NB4 (cell line): Measurements from ENCODE around the gene GID8.

Experiments
- DNase-seq: peaks from one replicate; pipeline ENCODE4 v3.0.0; 2010; ENCODE audit warnings: low read depth
- H3K4me3 ChIP-seq: one replicate; pipeline ENCODE4 v1.5.1; 2011; ENCODE audit warnings: mild to moderate bottlenecking, low read depth, low read length, moderate library complexity
- MYC ChIP-seq: IDR thresholded peaks from 2 replicates; pipeline ENCODE4 v1.6.1; 2011; ENCODE audit warnings: low read depth, low read length
- POLR2A ChIP-seq: IDR thresholded peaks from 2 replicates; pipeline ENCODE4 v1.6.1; 2011; ENCODE audit warnings: mild to moderate bottlenecking; ENCODE audit not compliant: insufficient read length; ENCODE audit errors: extremely low read depth
- TF ChIP-seq, protein P1 (sequence below): IDR thresholded peaks from 2 replicates; pipeline ENCODE4 v1.6.1; 2011; ENCODE audit warnings: low read depth, low read length
- TF ChIP-seq, protein P2 (sequence below): IDR thresholded peaks from one replicate; pipeline ENCODE4 v1.5.1; 2012; ENCODE audit warnings: low read depth, low read length

The GID8 gene

DNA sequence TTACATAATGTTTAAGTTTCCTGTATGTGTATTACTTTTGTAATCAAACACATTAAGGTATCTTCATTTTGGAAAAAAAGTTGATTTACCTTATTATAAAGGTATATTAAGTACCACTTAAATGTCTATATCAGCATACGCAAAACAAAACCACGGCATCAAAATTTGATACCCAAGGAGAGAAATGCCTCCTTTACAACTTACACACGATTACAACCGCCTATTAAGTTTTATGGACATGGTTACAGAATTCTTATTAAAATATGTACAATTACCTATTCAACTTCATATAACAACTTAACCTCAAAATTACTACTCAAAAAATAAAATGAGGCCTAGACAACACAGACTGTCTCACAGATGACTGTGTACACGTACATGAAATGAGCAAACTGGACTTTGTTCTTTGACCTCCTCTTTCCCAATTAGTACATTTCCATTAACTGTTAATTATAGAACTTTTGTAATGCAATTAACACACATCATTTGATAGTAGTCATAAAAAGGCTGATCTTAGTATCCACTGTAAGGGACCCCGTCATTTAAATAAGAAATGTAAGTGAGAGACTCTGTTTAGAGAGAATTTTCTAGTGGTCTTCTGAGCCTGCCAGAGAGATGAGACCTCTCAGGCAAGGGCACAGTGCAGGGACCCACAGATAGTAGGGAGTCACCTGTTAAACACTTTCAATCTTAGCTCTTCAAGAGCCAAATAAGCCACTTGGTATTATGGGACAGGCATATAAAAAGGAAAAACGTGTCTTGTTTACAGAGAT, 14.1 kb upstream of the GID8 start:
- H3K4me3 ChIP-seq: peak overlapping the region; percentile 79
- no peak for DNase-seq
- TF ChIP-seq, protein P1, sequence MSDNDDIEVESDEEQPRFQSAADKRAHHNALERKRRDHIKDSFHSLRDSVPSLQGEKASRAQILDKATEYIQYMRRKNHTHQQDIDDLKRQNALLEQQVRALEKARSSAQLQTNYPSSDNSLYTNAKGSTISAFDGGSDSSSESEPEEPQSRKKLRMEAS: no peak
- TF ChIP-seq POLR2A: no peak
- TF ChIP-seq, protein P2, sequence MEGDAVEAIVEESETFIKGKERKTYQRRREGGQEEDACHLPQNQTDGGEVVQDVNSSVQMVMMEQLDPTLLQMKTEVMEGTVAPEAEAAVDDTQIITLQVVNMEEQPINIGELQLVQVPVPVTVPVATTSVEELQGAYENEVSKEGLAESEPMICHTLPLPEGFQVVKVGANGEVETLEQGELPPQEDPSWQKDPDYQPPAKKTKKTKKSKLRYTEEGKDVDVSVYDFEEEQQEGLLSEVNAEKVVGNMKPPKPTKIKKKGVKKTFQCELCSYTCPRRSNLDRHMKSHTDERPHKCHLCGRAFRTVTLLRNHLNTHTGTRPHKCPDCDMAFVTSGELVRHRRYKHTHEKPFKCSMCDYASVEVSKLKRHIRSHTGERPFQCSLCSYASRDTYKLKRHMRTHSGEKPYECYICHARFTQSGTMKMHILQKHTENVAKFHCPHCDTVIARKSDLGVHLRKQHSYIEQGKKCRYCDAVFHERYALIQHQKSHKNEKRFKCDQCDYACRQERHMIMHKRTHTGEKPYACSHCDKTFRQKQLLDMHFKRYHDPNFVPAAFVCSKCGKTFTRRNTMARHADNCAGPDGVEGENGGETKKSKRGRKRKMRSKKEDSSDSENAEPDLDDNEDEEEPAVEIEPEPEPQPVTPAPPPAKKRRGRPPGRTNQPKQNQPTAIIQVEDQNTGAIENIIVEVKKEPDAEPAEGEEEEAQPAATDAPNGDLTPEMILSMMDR: no peak
- TF ChIP-seq MYC: no peak

DNA sequence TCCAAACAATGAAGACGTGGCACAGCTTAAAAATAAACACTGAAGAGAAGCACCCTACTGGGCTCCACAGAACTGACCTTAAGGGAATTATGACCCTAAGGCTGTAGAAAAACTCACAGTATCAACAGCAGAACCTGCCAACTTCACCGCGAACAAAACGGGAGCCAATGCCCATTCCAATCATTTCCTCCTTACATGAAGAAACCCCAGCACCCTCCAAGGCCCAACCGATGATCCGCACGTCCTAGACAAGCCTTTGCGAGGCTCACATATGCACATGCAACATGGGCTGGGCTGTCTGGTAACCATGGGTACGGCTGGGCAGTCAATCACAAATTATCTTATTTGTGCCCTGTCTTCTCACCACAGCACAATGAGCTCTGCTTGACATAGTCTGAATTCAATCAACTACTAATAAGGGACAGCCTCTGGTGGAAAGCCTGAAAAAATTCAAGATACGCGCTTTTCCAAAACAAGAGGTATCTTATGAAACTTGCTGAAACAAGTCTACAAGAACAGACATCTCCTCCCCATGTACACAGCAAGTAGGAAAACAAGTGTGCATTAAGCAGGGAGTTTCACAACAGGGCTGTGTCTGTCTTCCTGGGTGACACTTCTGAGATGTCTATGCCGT, 13.4 kb upstream of the GID8 start:
- peak; percentile 51 for DNase-seq
- no peak for TF ChIP-seq POLR2A
- no peak for TF ChIP-seq MYC
- TF ChIP-seq, protein P2: no peak
- TF ChIP-seq, protein P1: no peak
- peak overlapping the region; percentile 79 for H3K4me3 ChIP-seq

DNA sequence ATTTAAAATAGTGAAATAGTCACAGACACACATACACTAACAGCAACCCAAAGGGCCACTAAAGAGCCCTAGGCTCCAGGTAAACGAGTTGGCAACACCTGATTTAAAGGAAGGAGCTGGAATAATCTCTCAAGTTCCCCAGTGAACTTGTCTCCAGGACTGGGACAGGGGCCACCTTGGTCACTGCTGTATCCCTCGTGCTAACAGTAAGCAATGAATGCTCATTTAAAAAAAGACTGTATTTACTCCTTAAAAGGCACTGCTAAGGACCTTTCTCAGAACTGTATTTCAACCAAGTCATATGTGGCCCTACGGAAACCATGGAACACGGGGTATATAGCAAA, 12.9 kb upstream of the GID8 start:
- TF ChIP-seq, protein P1: no peak
- TF ChIP-seq POLR2A (no peak), MYC (no peak)
- TF ChIP-seq, protein P2: no peak
- no peak for DNase-seq
- H3K4me3 ChIP-seq: peak overlapping the region; percentile 79

DNA sequence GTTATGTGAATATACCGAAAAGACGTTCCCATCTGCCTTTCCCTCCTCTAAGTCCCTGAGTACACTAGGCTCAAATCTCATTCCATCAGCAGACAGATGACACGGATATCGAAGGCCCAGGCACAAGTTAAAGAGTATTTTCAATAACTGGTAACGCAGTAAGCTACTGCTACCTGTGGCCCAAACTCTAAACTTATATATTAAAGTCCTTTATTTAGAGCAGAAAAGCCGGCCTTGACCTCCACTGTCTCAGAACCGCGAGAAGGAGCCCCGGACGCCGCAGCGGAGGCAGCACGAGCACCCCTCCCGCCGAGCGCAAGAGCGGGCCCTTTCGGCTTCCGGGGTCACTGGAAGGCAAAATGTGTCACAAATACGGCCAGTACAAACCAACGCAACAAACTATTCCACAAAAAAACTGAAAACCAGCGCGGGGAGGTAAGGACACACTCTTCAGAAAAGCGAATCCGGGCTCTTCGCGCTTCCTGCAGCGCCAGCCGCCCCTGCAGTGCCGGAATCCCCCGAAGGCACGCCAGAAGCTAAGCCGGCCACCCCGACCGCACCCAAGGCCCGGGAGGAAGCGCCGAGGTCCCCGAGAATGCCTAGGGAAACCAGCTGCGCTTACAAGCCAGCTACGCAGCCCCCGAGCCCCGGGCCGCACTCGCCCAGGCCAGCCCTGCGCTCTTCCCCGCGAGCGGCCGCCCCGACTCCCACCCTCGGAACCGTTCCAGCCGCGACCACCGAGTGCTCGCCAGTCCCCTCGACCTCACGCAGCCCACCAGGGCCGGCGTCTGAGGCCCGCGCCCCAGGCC, 12.3 kb upstream of the GID8 start:
- TF ChIP-seq, protein P1: peak; percentile 68
- TF ChIP-seq POLR2A: no peak
- TF ChIP-seq, protein P2: no peak
- TF ChIP-seq MYC: peak; percentile 54
- H3K4me3 ChIP-seq: peak overlapping the region; percentile 79
- DNase-seq: peak; percentile 80

DNA sequence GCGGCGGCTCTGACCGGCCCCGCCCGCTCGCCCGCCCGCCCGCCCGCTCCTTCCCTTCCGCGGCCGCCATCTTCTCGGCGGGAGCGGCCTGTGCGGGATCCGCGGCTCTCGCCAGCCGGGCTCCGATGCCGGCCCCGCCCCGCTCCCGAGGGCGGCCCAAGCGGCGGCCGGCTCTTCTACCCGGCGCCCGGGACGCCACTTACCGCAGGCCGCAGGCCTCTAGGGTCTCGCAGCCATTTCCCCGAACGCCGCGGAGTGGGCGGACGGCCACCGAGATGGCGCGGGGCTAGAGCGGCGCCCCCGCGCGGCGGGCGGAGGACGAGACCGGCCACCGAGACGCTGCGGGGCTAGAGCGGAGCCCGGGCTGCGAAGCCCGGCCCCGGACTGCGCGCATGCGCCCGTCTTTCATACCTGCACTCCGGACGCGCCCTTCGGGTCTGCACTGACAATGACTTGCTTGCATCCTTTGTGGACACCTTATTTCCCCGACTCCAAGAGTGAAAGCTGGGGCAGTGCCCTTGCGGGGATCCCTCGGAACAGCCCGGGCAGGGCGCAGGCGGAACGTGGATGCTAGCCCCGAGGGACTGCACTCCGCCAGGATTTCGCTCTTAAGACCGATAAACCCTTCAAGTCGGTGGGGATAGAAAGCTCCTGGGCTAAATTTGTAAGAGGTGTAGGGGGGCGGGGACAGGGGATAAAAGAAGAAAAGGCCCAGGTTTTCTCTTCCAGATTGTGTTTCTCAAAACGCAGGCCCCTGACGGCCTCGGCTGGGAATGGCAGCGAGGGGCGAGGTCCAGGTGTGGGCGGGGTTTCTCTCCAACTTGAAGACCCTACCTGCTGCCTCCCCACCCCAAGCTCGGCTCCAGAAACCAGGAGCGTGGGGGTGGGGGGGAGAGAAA, 11.5 kb upstream of the GID8 start, which contains the start of gene DIDO1:
TSS of gene DIDO1 (minus strand) at position 277 of the 899 bp plus-strand sequence.
- TF ChIP-seq, protein P2: peak; percentile 44
- TF ChIP-seq, protein P1: no peak
- TF ChIP-seq POLR2A: peak; percentile 51
- TF ChIP-seq MYC: peak; percentile 46; the same call in 1 of the 2 replicates
- peak within 1 kb of the TSS; percentile 79 for H3K4me3 ChIP-seq
- DNase-seq: peak; percentile 92
